Mesendoderm (in vitro differentiated cells): ENCODE results near the gene DRAXIN.

Experiments used
- DNase-seq: peaks from one replicate; pipeline ENCODE4 v3.0.0; 2013
- H2AK5ac ChIP-seq: 2 replicates; pipeline ENCODE4 v1.6.1; 2013; ENCODE audit warnings: low read length, inconsistent platforms
- H2BK120ac ChIP-seq: 2 replicates; pipeline ENCODE4 v1.6.1; 2013; ENCODE audit warnings: low read depth, mild to moderate bottlenecking, low read length, moderate library complexity, mixed read lengths
- H2BK15ac ChIP-seq: replicated peaks from 2 replicates; pipeline ENCODE4 v1.6.1; 2013; ENCODE audit warnings: low read depth, mild to moderate bottlenecking, moderate library complexity
- H2BK5ac ChIP-seq: 2 replicates; pipeline ENCODE4 v1.6.1; 2013; ENCODE audit warnings: low read length, inconsistent platforms
- H3K18ac ChIP-seq: 2 replicates; pipeline ENCODE4 v1.6.1; 2013; ENCODE audit warnings: mild to moderate bottlenecking, low read length, mixed read lengths
- H3K23ac ChIP-seq: one replicate; pipeline ENCODE4 v1.6.1; 2013; ENCODE audit warnings: low read length
- H3K27ac ChIP-seq: 2 replicates; pipeline ENCODE4 v1.5.1; 2013; ENCODE audit warnings: low read depth, mild to moderate bottlenecking, inconsistent platforms, low read length, moderate library complexity
- H3K27me3 ChIP-seq: 2 replicates; pipeline ENCODE4 v1.6.1; 2013; ENCODE audit warnings: low read length, control low read depth, mild to moderate bottlenecking, inconsistent platforms; ENCODE audit not compliant: insufficient read depth, poor library complexity
- H3K36me3 ChIP-seq: 2 replicates; pipeline ENCODE4 v1.6.1; 2013; ENCODE audit warnings: low read length, inconsistent platforms; ENCODE audit not compliant: control insufficient read depth, insufficient read depth
- H3K4ac ChIP-seq: one replicate; pipeline ENCODE4 v1.6.1; 2013; ENCODE audit warnings: low read depth, mild to moderate bottlenecking, low read length, moderate library complexity
- H3K4me1 ChIP-seq: 2 replicates; pipeline ENCODE4 v1.6.1; 2013; ENCODE audit warnings: low read depth, low read length, inconsistent platforms; ENCODE audit not compliant: control insufficient read depth
- H3K4me2 ChIP-seq: 2 replicates; pipeline ENCODE4 v1.6.1; 2013; ENCODE audit warnings: low read length
- H3K4me3 ChIP-seq: 2 replicates; pipeline ENCODE4 v1.5.1; 2013; ENCODE audit warnings: mild to moderate bottlenecking, low read length
- H3K56ac ChIP-seq: one replicate; pipeline ENCODE4 v1.6.1; 2013; ENCODE audit warnings: low read length
- H3K79me1 ChIP-seq: 2 replicates; pipeline ENCODE4 v1.6.1; 2013; ENCODE audit warnings: low read length, inconsistent platforms
- H3K79me2 ChIP-seq: 2 replicates; pipeline ENCODE4 v1.6.1; 2013; ENCODE audit warnings: mild to moderate bottlenecking, low read length; ENCODE audit not compliant: control insufficient read depth, insufficient read depth
- H3K9ac ChIP-seq: 2 replicates; pipeline ENCODE4 v1.6.1; 2013; ENCODE audit warnings: low read length, inconsistent platforms
- H4K5ac ChIP-seq: one replicate; pipeline ENCODE4 v1.6.1; 2013; ENCODE audit warnings: low read length
- H4K8ac ChIP-seq: one replicate; pipeline ENCODE4 v1.6.1; 2013; ENCODE audit warnings: low read depth, mild to moderate bottlenecking, control low read depth, low read length, moderate library complexity
- WGBS: extraction: QIAGEN DNeasy Blood & Tissue Kit; methylation state at CpG from one replicate; pipeline ENCODE4 v1.1.7; 2013; ENCODE audit warnings: low lambda C conversion rate, missing lambda C conversion rate; ENCODE audit not compliant: insufficient coverage; ENCODE audit errors: extremely low coverage; 5-methylcytosine and 5-hydroxymethylcytosine counted together

DRAXIN gene

GRCh38 chr1:11761285-11761684 is 69.8 kb downstream of the DRAXIN start:
- H3K4me2 ChIP-seq, result no peak overlapping the region
- H2AK5ac ChIP-seq, result no peak overlapping the region
- no CpG with 5 or more reads among the region's 6 CpGs for WGBS
- H4K8ac ChIP-seq, result no peak overlapping the region
- no peak overlapping the region for H3K27ac ChIP-seq
- no peaks in the 10 kb centered on the region for H3K79me1 ChIP-seq
- H3K79me2 ChIP-seq, result no peaks in the 10 kb centered on the region
- H3K36me3 ChIP-seq, result no peaks in the 10 kb centered on the region
- no peak overlapping the region for H3K4me3 ChIP-seq
- no peak overlapping the region for H2BK120ac ChIP-seq
- no peak overlapping the region for H3K4ac ChIP-seq
- H3K27me3 ChIP-seq, result no peaks in the 10 kb centered on the region
- no peaks in the 10 kb centered on the region for H3K4me1 ChIP-seq
- DNase-seq, result no peak
- H3K56ac ChIP-seq, result no peak overlapping the region
- no peak overlapping the region for H2BK5ac ChIP-seq
- H2BK15ac ChIP-seq, result no peak overlapping the region
- no peak overlapping the region for H3K9ac ChIP-seq
- no peak overlapping the region for H3K18ac ChIP-seq
- no peak overlapping the region for H3K23ac ChIP-seq
- H4K5ac ChIP-seq, result no peak overlapping the region

- DNase-seq, result peak; percentile 52
- no peaks in the 10 kb centered on the region for H3K79me2 ChIP-seq
- H4K8ac ChIP-seq, result no peak within 1 kb of the TSS
- no peak within 1 kb of the TSS for H3K4ac ChIP-seq
- peak within 1 kb of the TSS; percentile 64 for H3K56ac ChIP-seq
- no peak within 1 kb of the TSS for H4K5ac ChIP-seq
- H2BK5ac ChIP-seq, result no peak within 1 kb of the TSS
- H2BK120ac ChIP-seq, result no peak within 1 kb of the TSS
- H3K79me1 ChIP-seq, result no peaks in the 10 kb centered on the region
- H3K23ac ChIP-seq, result no peak within 1 kb of the TSS
- no peak within 1 kb of the TSS for H3K27ac ChIP-seq
- H3K4me3 ChIP-seq, result no peak within 1 kb of the TSS
- no peaks in the 10 kb centered on the region for H3K4me1 ChIP-seq
- no peaks in the 10 kb centered on the region for H3K36me3 ChIP-seq
- H3K9ac ChIP-seq, result no peak within 1 kb of the TSS
- no peak within 1 kb of the TSS for H2AK5ac ChIP-seq
- no peak within 1 kb of the TSS for H2BK15ac ChIP-seq
- H3K18ac ChIP-seq, result no peak within 1 kb of the TSS
- peak within 1 kb of the TSS; percentile 48 for H3K4me2 ChIP-seq
- H3K27me3 ChIP-seq, result no peaks in the 10 kb centered on the region
- WGBS, result no CpG with 5 or more reads among the region's 29 CpGs
Measured at GRCh38 chr1:11761988-11762406, 70.5 kb downstream of the DRAXIN start, which contains the start of gene C1orf167. TSS of gene C1orf167 (plus strand) at chr1:11762193. CDS start at chr1:11764401, 2,208 bp downstream.

- Histone ChIP-seq H2AK5ac (no peak overlapping the region), H2BK5ac (no peak overlapping the region), H2BK120ac (no peak overlapping the region), H3K27ac (no peak overlapping the region), H4K5ac (no peak overlapping the region), H4K8ac (no peak overlapping the region), H3K9ac (no peak overlapping the region), H2BK15ac (no peak overlapping the region), H3K4me1 (no peaks in the 10 kb centered on the region), H3K27me3 (no peaks in the 10 kb centered on the region), H3K4me2 (no peak overlapping the region), H3K4me3 (no peak overlapping the region), H3K4ac (no peak overlapping the region), H3K36me3 (no peaks in the 10 kb centered on the region), H3K79me2 (no peaks in the 10 kb centered on the region), H3K23ac (no peak overlapping the region), H3K79me1 (no peaks in the 10 kb centered on the region), H3K56ac (no peak overlapping the region), H3K18ac (no peak overlapping the region)
- no CpG with 5 or more reads among the region's 3 CpGs for WGBS
- DNase-seq, result no peak
Measured at GRCh38 chr1:11764115-11764514, 72.6 kb downstream of the DRAXIN start.

GRCh38 chr1:11764519-11764918 is 73.0 kb downstream of the DRAXIN start:
- Histone ChIP-seq H3K4ac (no peak overlapping the region), H3K27me3 (no peaks in the 10 kb centered on the region), H3K18ac (no peak overlapping the region), H3K4me2 (no peak overlapping the region), H2BK5ac (no peak overlapping the region), H3K56ac (no peak overlapping the region), H3K23ac (no peak overlapping the region), H3K27ac (no peak overlapping the region), H2AK5ac (no peak overlapping the region), H4K5ac (no peak overlapping the region), H3K79me2 (no peaks in the 10 kb centered on the region), H3K4me3 (no peak overlapping the region), H3K9ac (no peak overlapping the region), H4K8ac (no peak overlapping the region), H3K79me1 (no peaks in the 10 kb centered on the region), H3K36me3 (no peaks in the 10 kb centered on the region), H3K4me1 (no peaks in the 10 kb centered on the region), H2BK15ac (no peak overlapping the region), H2BK120ac (no peak overlapping the region)
- no CpG with 5 or more reads among the region's 7 CpGs for WGBS
- no peak for DNase-seq

- H3K4me3 ChIP-seq, result no peak overlapping the region
- H4K5ac ChIP-seq, result no peak overlapping the region
- no peak overlapping the region for H2BK120ac ChIP-seq
- no peak overlapping the region for H4K8ac ChIP-seq
- H3K18ac ChIP-seq, result no peak overlapping the region
- no peak overlapping the region for H3K9ac ChIP-seq
- no peaks in the 10 kb centered on the region for H3K79me2 ChIP-seq
- no peak overlapping the region for H3K56ac ChIP-seq
- H3K4ac ChIP-seq, result no peak overlapping the region
- no peak overlapping the region for H3K4me2 ChIP-seq
- H2BK15ac ChIP-seq, result no peak overlapping the region
- WGBS, result no CpG with 5 or more reads among the region's 19 CpGs
- H3K27ac ChIP-seq, result no peak overlapping the region
- no peaks in the 10 kb centered on the region for H3K36me3 ChIP-seq
- no peaks in the 10 kb centered on the region for H3K79me1 ChIP-seq
- no peak overlapping the region for H3K23ac ChIP-seq
- DNase-seq, result no peak
- no peaks in the 10 kb centered on the region for H3K27me3 ChIP-seq
- H2AK5ac ChIP-seq, result no peak overlapping the region
- H3K4me1 ChIP-seq, result no peaks in the 10 kb centered on the region
- no peak overlapping the region for H2BK5ac ChIP-seq
Measured at GRCh38 chr1:11765661-11766428, 74.3 kb downstream of the DRAXIN start.

DNA sequence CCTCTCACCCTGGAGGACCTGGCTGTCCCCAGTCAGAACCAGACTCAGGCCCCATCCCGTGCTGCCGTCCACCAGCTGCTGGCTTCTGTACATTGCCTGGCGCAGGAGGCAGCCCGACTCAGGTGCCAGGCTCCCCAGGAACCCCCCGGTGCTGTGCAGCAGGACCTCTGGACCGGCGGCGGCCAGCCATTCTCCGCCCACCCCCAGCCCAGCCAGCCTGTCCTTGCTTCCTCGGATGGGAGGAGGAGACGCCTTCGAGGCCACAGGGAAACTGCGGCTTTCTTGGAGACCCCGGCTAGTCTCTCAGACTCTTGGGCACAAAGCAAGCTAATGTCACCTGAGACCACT is 74.9 kb downstream of the DRAXIN start:
- Histone ChIP-seq H3K36me3 (no peaks in the 10 kb centered on the region), H3K4ac (no peak overlapping the region), H3K9ac (no peak overlapping the region), H4K8ac (no peak overlapping the region), H3K27ac (no peak overlapping the region), H3K4me3 (no peak overlapping the region), H3K4me2 (no peak overlapping the region), H4K5ac (no peak overlapping the region), H3K23ac (no peak overlapping the region), H3K79me1 (no peaks in the 10 kb centered on the region), H2BK120ac (no peak overlapping the region), H3K18ac (no peak overlapping the region), H2BK5ac (no peak overlapping the region), H3K56ac (no peak overlapping the region), H3K27me3 (no peaks in the 10 kb centered on the region), H3K79me2 (no peaks in the 10 kb centered on the region), H2AK5ac (no peak overlapping the region), H2BK15ac (no peak overlapping the region), H3K4me1 (no peaks in the 10 kb centered on the region)
- WGBS, result no CpG with 5 or more reads among the region's 14 CpGs
- no peak for DNase-seq
